Measurements from ENCODE around the gene ACVR2A.

The ACVR2A gene

DNA sequence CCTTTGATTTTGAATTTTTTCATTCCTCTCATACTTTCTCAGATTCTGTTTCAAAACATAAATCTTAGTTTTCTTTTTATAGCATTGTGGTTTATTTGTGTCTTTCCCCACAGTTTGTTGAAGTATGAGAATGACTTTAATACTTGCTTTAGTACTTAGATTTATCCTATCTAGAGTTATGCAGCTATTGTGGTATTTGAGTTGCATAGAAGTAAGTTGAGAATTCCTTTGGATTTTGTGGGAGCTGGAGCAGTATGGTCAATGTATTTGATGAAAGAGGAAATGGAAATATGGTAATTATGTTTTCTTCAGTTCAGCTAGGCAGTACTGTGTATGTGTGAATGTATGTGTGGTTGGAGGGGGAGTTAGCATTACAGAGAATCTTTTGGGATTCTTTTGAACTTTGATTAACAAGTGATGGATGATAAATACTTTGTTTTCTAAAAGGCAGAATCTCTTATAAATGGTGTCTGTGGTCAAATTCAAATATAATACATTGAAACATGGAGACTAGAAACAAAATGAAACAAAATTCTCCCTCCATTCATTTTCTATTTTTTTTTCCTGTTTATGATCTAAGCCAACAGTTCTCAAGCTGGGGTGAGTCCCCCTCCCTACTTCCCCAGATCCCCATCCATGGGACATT lies 3.0 kb downstream of the ACVR2A start:
- no peaks in the 10 kb centered on the region for H3K36me3 ChIP-seq
- H3K4me3 ChIP-seq (ENCODE audit: low read depth in 1 of 2, low read length in 1 of 2) = no peak overlapping the region
- H3K4me1 ChIP-seq (ENCODE audit: control insufficient read depth in 1 of 2, insufficient read depth in 1 of 2, low read depth in 1 of 2, low read length in 1 of 2) = peaks cover 4 to 13% of the 10 kb centered on the region in 2 experiments
- H3K27ac ChIP-seq = no peak overlapping the region
- H3K27me3 ChIP-seq = peaks cover 78% of the 10 kb centered on the region
- no peaks in the 10 kb centered on the region for H3K9me3 ChIP-seq
- TF ChIP-seq, protein P1, sequence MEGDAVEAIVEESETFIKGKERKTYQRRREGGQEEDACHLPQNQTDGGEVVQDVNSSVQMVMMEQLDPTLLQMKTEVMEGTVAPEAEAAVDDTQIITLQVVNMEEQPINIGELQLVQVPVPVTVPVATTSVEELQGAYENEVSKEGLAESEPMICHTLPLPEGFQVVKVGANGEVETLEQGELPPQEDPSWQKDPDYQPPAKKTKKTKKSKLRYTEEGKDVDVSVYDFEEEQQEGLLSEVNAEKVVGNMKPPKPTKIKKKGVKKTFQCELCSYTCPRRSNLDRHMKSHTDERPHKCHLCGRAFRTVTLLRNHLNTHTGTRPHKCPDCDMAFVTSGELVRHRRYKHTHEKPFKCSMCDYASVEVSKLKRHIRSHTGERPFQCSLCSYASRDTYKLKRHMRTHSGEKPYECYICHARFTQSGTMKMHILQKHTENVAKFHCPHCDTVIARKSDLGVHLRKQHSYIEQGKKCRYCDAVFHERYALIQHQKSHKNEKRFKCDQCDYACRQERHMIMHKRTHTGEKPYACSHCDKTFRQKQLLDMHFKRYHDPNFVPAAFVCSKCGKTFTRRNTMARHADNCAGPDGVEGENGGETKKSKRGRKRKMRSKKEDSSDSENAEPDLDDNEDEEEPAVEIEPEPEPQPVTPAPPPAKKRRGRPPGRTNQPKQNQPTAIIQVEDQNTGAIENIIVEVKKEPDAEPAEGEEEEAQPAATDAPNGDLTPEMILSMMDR (IDR thresholded peaks at IDR 0.05) = no peak

DNA sequence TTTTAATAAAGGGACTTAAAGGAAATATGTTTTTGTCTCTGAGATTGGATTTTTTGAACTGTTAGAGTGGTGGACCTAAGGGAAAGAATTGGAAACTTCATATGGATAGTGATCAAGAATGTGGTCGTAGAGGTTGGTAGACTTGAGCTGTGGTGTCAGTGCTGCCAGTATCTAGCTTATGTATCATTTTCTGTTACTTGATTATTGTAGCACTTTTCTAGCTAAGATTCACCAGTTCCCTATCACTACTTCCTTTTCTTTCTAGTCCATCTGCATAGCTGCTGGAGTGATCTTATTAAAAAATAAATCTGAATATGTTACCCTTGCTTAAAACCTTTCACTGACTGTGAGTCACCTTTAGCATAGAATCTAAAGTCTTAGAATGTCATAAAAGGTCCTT lies 6.0 kb downstream of the ACVR2A start:
- TF ChIP-seq, protein P1 (IDR thresholded peaks at IDR 0.05) = no peak
- no peaks in the 10 kb centered on the region for H3K4me1 ChIP-seq (ENCODE audit: control insufficient read depth in 1 of 2, insufficient read depth in 1 of 2, low read depth in 1 of 2, low read length in 1 of 2)
- H3K4me3 ChIP-seq (ENCODE audit: low read depth in 1 of 2, low read length in 1 of 2) = no peak overlapping the region

DNA sequence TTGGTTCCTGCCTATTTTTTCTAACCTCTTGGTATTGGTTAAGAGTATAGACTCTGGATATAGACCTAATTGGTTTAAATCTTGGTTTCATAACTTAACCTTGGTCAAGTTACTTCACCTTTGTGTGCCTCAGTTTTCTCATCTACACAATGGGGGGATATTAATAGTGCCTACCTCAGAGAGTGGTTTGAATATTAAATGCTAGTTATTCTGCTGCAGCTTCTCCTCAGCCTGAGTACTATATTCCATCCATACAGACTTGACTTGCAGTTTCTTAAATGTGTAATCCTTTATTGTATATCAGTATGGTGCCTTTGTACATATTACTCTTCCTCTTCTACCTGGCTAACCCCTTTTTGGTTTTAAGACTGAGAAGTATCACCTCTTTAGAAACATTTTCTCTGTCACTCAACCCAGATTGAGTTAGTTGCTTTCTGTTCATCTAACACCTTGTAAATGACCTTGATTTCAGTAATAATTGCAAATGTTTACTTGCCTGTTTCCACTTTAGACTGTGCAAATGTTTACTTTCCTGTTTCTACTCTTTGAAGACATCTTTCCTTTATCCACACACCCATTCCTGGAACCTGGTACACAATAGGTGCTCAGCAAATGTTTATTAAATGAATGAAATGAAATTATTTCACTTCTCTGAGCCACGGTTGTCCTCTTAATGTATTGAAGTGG lies 6.6 kb downstream of the ACVR2A start:
- Histone ChIP-seq H3K4me1 (ENCODE audit: control insufficient read depth in 1 of 2, insufficient read depth in 1 of 2, low read depth in 1 of 2, low read length in 1 of 2) (no peaks in the 10 kb centered on the region), H3K27ac (no peak overlapping the region), H3K27me3 (peaks cover 43% of the 10 kb centered on the region), H3K36me3 (no peaks in the 10 kb centered on the region), H3K9me3 (no peaks in the 10 kb centered on the region), H3K4me3 (ENCODE audit: low read depth in 1 of 2, low read length in 1 of 2) (no peak overlapping the region)
- TF ChIP-seq, protein P1 (IDR thresholded peaks at IDR 0.05) = no peak

More for the DNA sequence above, 6.0 kb downstream of the ACVR2A start:
- H3K9me3 ChIP-seq = no peaks in the 10 kb centered on the region
- H3K36me3 ChIP-seq = no peaks in the 10 kb centered on the region
- H3K27me3 ChIP-seq = peaks cover 49% of the 10 kb centered on the region
- no peak overlapping the region for H3K27ac ChIP-seq

DNA sequence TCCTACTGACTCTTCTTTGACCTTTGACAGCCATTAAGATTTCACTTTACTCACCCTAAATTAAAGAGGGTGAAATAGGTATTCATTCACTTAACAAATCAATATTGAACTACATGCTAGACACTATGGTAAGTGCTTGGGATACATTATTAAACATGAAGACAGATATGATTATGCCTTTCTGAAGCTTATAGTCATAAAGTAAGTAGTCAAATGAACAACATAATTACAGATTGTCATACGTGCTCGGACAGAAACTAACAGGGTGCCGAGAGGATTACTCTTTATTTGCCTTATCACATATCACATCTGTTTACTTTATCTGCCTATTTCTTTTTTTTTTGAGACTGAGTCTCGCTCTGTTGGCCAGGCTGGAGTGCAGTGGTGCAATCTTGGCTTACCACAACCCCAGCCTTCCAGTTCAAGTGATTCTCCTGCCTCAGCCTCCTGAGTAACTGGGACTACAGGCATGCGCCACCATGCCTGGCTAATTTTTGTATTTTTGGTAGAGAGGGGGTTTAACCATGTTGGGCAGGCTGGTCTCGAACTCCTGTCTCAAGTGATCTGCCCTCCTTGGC lies 9.8 kb downstream of the ACVR2A start:
- TF ChIP-seq, protein P1 (IDR thresholded peaks at IDR 0.05) = no peak
- H3K9me3 ChIP-seq = no peaks in the 10 kb centered on the region
- H3K27ac ChIP-seq = no peak overlapping the region
- H3K4me1 ChIP-seq (ENCODE audit: control insufficient read depth in 1 of 2, insufficient read depth in 1 of 2, low read depth in 1 of 2, low read length in 1 of 2) = no peaks in the 10 kb centered on the region
- no peak overlapping the region for H3K4me3 ChIP-seq (ENCODE audit: low read depth in 1 of 2, low read length in 1 of 2)
- H3K36me3 ChIP-seq = no peaks in the 10 kb centered on the region
- peaks cover 10% of the 10 kb centered on the region for H3K27me3 ChIP-seq

DNA sequence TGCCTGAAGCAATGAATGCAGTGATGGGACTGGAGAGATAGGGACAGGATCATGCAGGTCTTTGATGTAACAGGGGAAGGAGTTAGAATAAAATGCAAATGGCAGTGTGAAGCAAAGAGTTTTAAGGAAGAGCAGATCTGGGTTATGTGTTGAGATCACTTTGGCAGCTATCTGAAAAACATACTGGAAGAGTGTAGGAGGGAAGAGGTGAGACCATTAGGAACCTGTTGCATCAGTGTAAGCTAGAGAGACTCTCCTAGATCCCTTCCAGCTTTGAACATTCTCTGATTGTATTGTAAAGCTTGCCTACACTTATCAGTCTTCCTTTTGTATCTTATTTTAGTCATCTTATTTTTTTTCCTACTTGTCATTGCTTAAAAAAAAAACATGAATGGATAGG lies 10.5 kb downstream of the ACVR2A start:
- H3K4me1 ChIP-seq (ENCODE audit: control insufficient read depth in 1 of 2, insufficient read depth in 1 of 2, low read depth in 1 of 2, low read length in 1 of 2) = no peaks in the 10 kb centered on the region
- peaks cover 10% of the 10 kb centered on the region for H3K27me3 ChIP-seq
- H3K36me3 ChIP-seq = no peaks in the 10 kb centered on the region
- no peak overlapping the region for H3K4me3 ChIP-seq (ENCODE audit: low read depth in 1 of 2, low read length in 1 of 2)
- TF ChIP-seq, protein P1 (IDR thresholded peaks at IDR 0.05) = no peak
- H3K9me3 ChIP-seq = no peaks in the 10 kb centered on the region
- no peak overlapping the region for H3K27ac ChIP-seq

Measured in neutrophil (primary cell).